HEK293 (cell line): ENCODE measurements around the gene TMEM203.

Experiments used
- BCL6B ChIP-seq: fragments of 450-650 bp; formaldehyde crosslinking; IDR thresholded peaks from 2 replicates; pipeline ENCODE4 v1.5.1; 2017; ENCODE audit warnings: missing biosample characterization, missing genetic modification characterization
- CTCF ChIP-seq: fragments of 450-650 bp; formaldehyde crosslinking; IDR thresholded peaks from 2 replicates; pipeline ENCODE4 v1.5.1; 2016; ENCODE audit warnings: missing biosample characterization, missing genetic modification characterization
- ELK4 ChIP-seq: IDR thresholded peaks from 2 replicates; pipeline ENCODE4 v1.6.1; 2011; ENCODE audit warnings: mild to moderate bottlenecking, low read depth, low read length, borderline replicate concordance
- PATZ1 ChIP-seq: fragments of 450-650 bp; formaldehyde crosslinking; IDR thresholded peaks from 2 replicates; pipeline ENCODE4 v1.5.1; 2016; ENCODE audit warnings: missing biosample characterization, missing genetic modification characterization
- ZNF138 ChIP-seq: fragments of 450-650 bp; formaldehyde crosslinking; IDR thresholded peaks from 2 replicates; pipeline ENCODE4 v1.5.1; 2016; ENCODE audit warnings: missing biosample characterization, missing genetic modification characterization, borderline replicate concordance
- ZNF140 ChIP-seq: fragments of 450-650 bp; formaldehyde crosslinking; IDR thresholded peaks from 2 replicates; pipeline ENCODE4 v1.5.1; 2016; ENCODE audit warnings: missing biosample characterization, missing genetic modification characterization

GRCh38 chr9:137227853-137228505, 22.5 kb upstream of the TMEM203 start:
- TF ChIP-seq BCL6B: no peak
- TF ChIP-seq CTCF: no peak
- no peak for TF ChIP-seq PATZ1 (tag by site-specific recombination)
- TF ChIP-seq ELK4: no peak
- TF ChIP-seq ZNF140 (tag by site-specific recombination): no peak
- TF ChIP-seq ZNF138 (tag by site-specific recombination): no peak
